ENCODE measurements around the gene QSOX1.

The QSOX1 gene

GRCh38 chr1:180195401-180195800 lies 40.7 kb downstream of the QSOX1 start:
- no peak overlapping the region for H3K4me3 ChIP-seq (ENCODE audit: low read length)
- no peak for DNase-seq (ENCODE audit: low read depth)
- TF ChIP-seq CTCF (conservative IDR thresholded peaks at IDR 0.05; ENCODE audit: low read length), result no peak

GRCh38 chr1:180195916-180196315 lies 41.2 kb downstream of the QSOX1 start:
- TF ChIP-seq CTCF (conservative IDR thresholded peaks at IDR 0.05; ENCODE audit: low read length), result no peak
- no peak for DNase-seq (ENCODE audit: low read depth)
- no peak overlapping the region for H3K4me3 ChIP-seq (ENCODE audit: low read length)

DNA sequence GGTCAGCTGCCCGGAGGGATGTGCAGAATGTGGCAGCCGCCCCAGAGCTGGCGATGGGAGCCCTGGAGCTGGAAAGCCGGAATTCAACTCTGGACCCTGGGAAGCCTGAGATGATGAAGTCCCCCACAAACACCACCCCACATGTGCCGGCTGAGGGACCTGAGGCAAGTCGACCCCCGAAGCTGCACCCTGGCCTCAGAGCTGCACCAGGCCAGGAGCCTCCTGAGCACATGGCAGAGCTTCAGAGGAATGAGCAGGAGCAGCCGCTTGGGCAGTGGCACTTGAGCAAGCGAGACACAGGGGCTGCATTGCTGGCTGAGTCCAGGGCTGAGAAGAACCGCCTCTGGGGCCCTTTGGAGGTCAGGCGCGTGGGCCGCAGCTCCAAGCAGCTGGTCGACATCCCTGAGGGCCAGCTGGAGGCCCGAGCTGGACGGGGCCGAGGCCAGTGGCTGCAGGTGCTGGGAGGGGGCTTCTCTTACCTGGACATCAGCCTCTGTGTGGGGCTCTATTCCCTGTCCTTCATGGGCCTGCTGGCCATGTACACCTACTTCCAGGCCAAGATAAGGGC lies 41.9 kb downstream of the QSOX1 start:
- DNase-seq (ENCODE audit: low read depth), result no peak
- no peak overlapping the region for H3K4me3 ChIP-seq (ENCODE audit: low read length)
- TF ChIP-seq CTCF (conservative IDR thresholded peaks at IDR 0.05; ENCODE audit: low read length), result no peak

DNA sequence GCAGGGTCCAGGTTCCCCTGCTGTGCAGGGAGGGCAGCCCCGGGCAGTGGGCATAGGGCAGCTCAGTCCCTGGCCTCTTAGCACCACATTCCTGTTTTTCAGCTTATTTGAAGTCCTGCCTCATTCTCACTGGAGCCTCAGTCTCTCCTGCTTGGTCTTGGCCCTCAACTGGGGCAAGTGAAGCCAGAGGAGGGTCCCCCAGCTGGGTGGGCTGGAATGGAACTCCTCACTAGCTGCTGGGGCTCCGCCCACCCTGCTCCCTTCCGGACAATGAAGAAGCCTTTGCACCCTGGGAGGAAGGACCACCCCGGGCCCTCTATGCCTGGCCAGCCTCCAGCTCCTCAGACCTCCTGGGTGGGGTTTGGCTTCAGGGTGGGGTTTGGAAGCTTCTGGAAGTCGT lies 42.6 kb downstream of the QSOX1 start:
- no peak overlapping the region for H3K4me3 ChIP-seq (ENCODE audit: low read length)
- TF ChIP-seq CTCF (conservative IDR thresholded peaks at IDR 0.05; ENCODE audit: low read length), result no peak

GRCh38 chr1:180198196-180198595 lies 43.5 kb downstream of the QSOX1 start:
- DNase-seq (ENCODE audit: low read depth), result no peak
- TF ChIP-seq CTCF (conservative IDR thresholded peaks at IDR 0.05; ENCODE audit: low read length), result no peak
- H3K4me3 ChIP-seq (ENCODE audit: low read length), result no peak overlapping the region

More for the DNA sequence above, 42.6 kb downstream of the QSOX1 start:
- DNase-seq (ENCODE audit: low read depth), result no peak

DNA sequence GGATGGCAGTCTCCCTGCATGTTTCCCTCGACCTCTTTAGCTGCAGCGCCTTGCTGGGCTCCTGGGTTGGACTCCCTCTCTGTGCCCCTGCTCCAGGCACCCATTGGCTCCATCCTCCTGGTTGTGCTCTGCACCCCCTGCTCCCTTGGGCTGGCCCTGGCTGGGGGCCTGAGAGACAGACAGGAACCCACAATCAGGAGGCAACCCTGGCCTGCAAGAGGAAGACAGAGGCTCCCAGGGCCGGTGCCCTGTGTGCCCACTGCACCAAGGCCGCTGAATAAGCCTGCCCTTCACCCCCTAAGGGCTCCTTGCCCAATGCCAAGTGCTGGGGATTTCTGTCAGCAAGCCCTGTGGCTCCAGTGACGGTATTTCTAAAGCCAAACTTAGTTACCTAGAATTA lies 43.9 kb downstream of the QSOX1 start:
- no peak for DNase-seq (ENCODE audit: low read depth)
- TF ChIP-seq CTCF (conservative IDR thresholded peaks at IDR 0.05; ENCODE audit: low read length), result no peak
- H3K4me3 ChIP-seq (ENCODE audit: low read length), result no peak overlapping the region

GRCh38 chr1:180199018-180199417 lies 44.3 kb downstream of the QSOX1 start:
- no peak for DNase-seq (ENCODE audit: low read depth)
- no peak for TF ChIP-seq CTCF (conservative IDR thresholded peaks at IDR 0.05; ENCODE audit: low read length)
- no peak overlapping the region for H3K4me3 ChIP-seq (ENCODE audit: low read length)

Data from AG10803 (cell line).